ENCODE results near the gene AQP9. TPM values are rescaled to one million over a fixed set of nuclear protein-coding genes. Genes with fewer than 3 reads are reported as not detected.

Gene AQP9
- total RNA-seq, 4 donors from 2014 or later, result 0.26 to 9.6 (median 0.98) TPM; not detected in 1

DNA sequence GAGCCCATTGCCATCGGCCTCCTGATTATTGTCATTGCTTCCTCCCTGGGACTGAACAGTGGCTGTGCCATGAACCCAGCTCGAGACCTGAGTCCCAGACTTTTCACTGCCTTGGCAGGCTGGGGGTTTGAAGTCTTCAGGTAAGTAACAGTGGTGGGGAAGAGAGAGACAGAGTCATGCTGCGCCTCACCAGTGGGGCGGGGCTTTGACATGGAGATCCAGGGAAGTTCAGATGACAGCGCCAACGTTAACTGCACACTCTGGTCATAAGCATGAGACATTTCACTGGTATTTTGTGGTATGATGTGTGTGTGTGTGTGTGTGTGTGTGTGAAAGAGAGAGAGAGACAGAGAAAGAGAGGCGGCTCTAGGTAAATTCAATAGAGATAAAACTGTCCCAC, 41.0 kb downstream of the AQP9 start:
- no peak for DNase-seq (ENCODE audit: extremely low spot score)
- intact Hi-C loops (cut with DNase I), result no loop called here
- no peaks in the 10 kb centered on the region for H3K9me3 ChIP-seq
- H3K4me1 ChIP-seq, result no peaks in the 10 kb centered on the region
- no peak for TF ChIP-seq POLR2AphosphoS5 (IDR thresholded peaks at IDR 0.05)
- TF ChIP-seq EP300 (IDR thresholded peaks at IDR 0.05), result no peak
- no peak for TF ChIP-seq POLR2A (IDR thresholded peaks at IDR 0.05; ENCODE audit: low read depth)
- TF ChIP-seq, protein P1, sequence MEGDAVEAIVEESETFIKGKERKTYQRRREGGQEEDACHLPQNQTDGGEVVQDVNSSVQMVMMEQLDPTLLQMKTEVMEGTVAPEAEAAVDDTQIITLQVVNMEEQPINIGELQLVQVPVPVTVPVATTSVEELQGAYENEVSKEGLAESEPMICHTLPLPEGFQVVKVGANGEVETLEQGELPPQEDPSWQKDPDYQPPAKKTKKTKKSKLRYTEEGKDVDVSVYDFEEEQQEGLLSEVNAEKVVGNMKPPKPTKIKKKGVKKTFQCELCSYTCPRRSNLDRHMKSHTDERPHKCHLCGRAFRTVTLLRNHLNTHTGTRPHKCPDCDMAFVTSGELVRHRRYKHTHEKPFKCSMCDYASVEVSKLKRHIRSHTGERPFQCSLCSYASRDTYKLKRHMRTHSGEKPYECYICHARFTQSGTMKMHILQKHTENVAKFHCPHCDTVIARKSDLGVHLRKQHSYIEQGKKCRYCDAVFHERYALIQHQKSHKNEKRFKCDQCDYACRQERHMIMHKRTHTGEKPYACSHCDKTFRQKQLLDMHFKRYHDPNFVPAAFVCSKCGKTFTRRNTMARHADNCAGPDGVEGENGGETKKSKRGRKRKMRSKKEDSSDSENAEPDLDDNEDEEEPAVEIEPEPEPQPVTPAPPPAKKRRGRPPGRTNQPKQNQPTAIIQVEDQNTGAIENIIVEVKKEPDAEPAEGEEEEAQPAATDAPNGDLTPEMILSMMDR (IDR thresholded peaks at IDR 0.05), result no peak
- H3K27ac ChIP-seq (replicated peaks in 1 of 4), result no peak overlapping the region
- WGBS, result 88% methylated on average over 7 of the region's 7 CpGs
- H3K27me3 ChIP-seq, result peaks cover 0 to 18% (median 0%) of the 10 kb centered on the region in 4 donors
- no peaks in the 10 kb centered on the region for H3K36me3 ChIP-seq
- H3K4me3 ChIP-seq, result no peak overlapping the region

DNA sequence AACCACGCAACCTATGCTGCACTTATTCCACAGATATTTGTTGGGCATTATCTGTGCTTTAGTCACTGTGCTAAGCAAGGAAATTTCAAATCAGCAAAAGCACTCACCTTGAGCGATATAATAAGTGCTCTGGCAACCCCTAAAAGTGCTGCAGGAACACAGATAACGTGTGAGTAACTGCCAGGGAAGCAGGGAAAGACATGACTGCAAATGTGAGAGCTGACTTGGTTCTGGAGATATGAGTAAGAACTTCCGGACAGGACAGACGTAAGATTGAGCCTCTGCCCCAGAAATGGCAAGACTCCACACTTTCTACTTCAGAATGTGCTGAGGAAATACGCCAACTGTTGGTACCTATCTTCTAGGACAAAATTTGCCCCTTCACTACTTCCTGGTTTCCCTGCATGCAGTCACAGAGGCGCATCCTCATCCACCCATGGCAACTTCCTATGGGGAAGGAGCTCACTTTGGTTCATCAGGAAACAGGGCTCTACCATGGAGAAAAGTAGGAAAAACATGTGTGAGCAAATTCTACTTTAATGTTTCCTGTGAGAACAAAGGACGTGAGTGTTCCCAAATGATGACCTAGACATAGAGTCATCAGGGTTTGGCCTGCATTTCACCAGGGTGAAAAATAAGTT, 41.7 kb downstream of the AQP9 start:
- DNase-seq (ENCODE audit: extremely low spot score), result no peak

DNA sequence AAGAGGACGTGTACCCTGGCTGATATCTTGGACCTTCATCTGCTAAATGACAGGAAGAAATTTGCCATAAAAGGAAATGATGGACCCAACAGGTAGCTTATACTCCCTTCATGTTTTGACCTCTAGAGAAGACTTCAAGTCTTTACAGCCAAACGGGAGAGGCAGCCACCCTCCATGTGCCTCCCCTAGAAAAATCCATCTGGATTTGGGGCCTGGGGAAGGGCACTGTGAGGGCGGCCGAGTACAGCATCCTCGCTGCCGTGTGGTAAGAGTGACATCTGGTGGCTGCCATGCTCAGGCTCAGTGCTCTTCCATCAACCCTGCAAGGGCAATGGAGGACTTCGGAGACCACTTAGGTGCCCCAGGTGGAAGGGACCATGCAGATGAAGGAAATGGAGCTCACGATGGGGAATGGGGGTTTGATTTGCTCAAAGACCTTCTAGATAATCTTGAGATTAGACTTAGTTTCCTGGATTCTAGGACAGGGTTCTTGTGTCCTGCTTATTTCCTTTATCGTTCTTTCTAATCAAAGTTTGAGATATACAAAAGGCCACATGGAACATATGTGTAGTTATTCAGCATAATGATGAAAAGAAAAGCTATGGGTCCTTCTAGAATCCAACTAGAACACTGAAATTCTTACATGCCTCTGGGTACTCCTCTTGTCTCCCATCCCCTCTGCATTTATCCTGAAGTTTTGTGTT, 44.4 kb downstream of the AQP9 start:
- TF ChIP-seq EP300 (IDR thresholded peaks at IDR 0.05) (no peak), POLR2AphosphoS5 (IDR thresholded peaks at IDR 0.05) (no peak)
- TF ChIP-seq, protein P1 (IDR thresholded peaks at IDR 0.05), result peak; percentile 38 to 55 (median 43)
- intact Hi-C loops (cut with DNase I), result no loop called here
- peaks cover 0 to 18% (median 0%) of the 10 kb centered on the region in 4 donors for H3K27me3 ChIP-seq
- 15% methylated on average over 9 of the region's 9 CpGs for WGBS
- H3K4me1 ChIP-seq, result no peaks in the 10 kb centered on the region
- no peak overlapping the region for H3K4me3 ChIP-seq
- no peak for DNase-seq (ENCODE audit: extremely low spot score)
- no peaks in the 10 kb centered on the region for H3K9me3 ChIP-seq
- no peak overlapping the region for H3K27ac ChIP-seq (replicated peaks in 1 of 4)
- no peaks in the 10 kb centered on the region for H3K36me3 ChIP-seq

More for the DNA sequence above, 41.7 kb downstream of the AQP9 start:
- H3K36me3 ChIP-seq, result no peaks in the 10 kb centered on the region
- TF ChIP-seq, protein P1 (IDR thresholded peaks at IDR 0.05), result no peak
- intact Hi-C loops (cut with DNase I), result no loop called here
- no peak overlapping the region for H3K4me3 ChIP-seq
- WGBS, result 78% methylated on average over 8 of the region's 8 CpGs
- H3K27ac ChIP-seq (replicated peaks in 1 of 4), result no peak overlapping the region
- no peaks in the 10 kb centered on the region for H3K4me1 ChIP-seq
- H3K9me3 ChIP-seq, result no peaks in the 10 kb centered on the region
- H3K27me3 ChIP-seq, result peaks cover 0 to 18% (median 0%) of the 10 kb centered on the region in 4 donors

DNA sequence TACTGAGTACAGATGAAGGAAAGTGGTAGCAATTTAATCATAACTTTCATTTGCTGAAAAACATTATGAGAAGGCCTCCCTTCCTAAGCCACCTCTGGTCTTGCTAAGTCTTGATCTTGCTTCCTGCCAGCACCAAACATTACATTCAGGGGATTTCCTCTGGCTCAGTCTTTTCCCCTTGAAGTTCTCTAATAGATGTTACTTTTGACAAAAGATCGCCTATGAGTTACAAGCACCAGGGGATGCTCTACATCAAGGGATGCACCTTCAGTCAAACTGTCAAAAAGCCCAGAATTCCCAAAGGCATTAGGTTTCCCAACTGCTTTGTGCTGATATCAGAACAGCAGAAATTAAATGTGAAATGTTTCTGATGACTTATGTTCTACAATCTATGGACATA, 47.3 kb downstream of the AQP9 start:
- H3K4me1 ChIP-seq, result no peaks in the 10 kb centered on the region
- no peaks in the 10 kb centered on the region for H3K36me3 ChIP-seq
- WGBS, result 82% methylated on average over 1 of the region's 1 CpG
- H3K27ac ChIP-seq (replicated peaks in 1 of 4), result no peak overlapping the region
- TF ChIP-seq EP300 (IDR thresholded peaks at IDR 0.05) (no peak), POLR2AphosphoS5 (IDR thresholded peaks at IDR 0.05) (no peak)
- H3K27me3 ChIP-seq, result peaks cover 0 to 22% (median 0%) of the 10 kb centered on the region in 4 donors
- intact Hi-C loops (cut with DNase I), result no loop called here
- H3K9me3 ChIP-seq, result no peaks in the 10 kb centered on the region
- H3K4me3 ChIP-seq, result no peak overlapping the region
- no peak for DNase-seq (ENCODE audit: extremely low spot score)

DNA sequence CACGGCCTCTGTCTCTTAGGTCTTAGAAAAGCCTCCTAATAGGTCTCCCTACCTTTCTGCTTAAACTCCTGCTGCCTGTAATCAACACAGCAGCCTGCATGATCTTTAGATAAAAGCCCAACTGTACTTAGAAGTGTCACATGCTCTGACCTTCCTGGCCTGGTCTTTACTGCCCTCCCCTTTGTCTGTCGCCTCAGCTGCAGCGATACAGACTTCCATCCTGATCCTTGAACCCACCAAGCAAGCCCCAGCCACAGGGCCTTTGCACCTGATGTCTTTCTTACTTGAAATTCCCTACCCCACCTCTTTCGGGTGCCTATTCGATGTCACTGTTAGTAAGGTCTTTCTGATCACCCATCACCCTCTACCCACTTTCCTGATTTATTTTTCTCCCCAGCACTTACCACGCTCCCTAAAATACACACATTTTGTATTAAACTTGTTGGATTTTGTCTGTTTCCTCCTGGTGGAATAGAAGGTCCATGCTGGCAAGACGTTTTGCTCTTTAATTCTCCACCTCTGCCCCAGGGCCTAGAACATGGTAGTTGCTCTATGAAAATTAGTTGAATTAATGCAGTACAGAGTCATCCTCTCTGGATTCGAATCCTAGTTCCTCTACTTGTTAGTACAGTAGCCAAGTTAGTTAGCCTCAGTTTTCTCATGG, 51.1 kb downstream of the AQP9 start:
- Histone ChIP-seq H3K27me3 (peaks cover 0 to 12% (median 0%) of the 10 kb centered on the region in 4 donors), H3K4me3 (no peak overlapping the region), H3K4me1 (no peaks in the 10 kb centered on the region), H3K27ac (replicated peaks in 1 of 4) (no peak overlapping the region), H3K36me3 (no peaks in the 10 kb centered on the region), H3K9me3 (no peaks in the 10 kb centered on the region)
- intact Hi-C loops (cut with DNase I), result no loop called here
- 88% methylated on average over 8 of the region's 8 CpGs for WGBS
- TF ChIP-seq POLR2AphosphoS5 (IDR thresholded peaks at IDR 0.05) (no peak), POLR2A (IDR thresholded peaks at IDR 0.05; ENCODE audit: low read depth) (no peak), EP300 (IDR thresholded peaks at IDR 0.05) (no peak)
- TF ChIP-seq, protein P1 (IDR thresholded peaks at IDR 0.05), result no peak
- DNase-seq (ENCODE audit: extremely low spot score), result peak; percentile 57

Data from esophagus muscularis mucosa (tissue), 4 donors.